Measurements from ENCODE around the gene FAM241B. TPM values are rescaled to one million over a fixed set of nuclear protein-coding genes. Genes with fewer than 3 reads are reported as not detected.
A peak's percentile ranks its signal among the peaks of the same experiment; 100 is the strongest.

FAM241B gene
- total RNA-seq, 1 donor from 2014 or later, result 2.6 TPM

DNA sequence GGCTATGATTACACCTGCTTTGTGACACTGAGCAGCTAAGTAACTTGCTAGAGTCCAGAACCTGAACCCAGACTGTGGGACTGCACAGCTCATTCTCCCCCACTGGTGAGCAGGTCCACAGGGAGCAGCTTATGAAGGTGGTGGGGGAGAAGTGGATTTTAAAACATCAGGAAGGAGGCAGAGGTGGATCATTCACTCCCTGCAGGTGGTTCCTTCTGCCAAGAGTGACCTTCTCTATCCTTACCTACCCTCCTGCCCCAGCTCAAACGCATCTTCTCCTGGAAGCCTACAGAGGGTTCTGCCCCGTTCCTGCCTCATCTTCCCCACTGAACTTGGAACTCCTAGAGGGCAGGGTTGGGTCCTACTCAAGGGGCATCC is 539 bp upstream of the FAM241B start:
- TF ChIP-seq, protein P1, sequence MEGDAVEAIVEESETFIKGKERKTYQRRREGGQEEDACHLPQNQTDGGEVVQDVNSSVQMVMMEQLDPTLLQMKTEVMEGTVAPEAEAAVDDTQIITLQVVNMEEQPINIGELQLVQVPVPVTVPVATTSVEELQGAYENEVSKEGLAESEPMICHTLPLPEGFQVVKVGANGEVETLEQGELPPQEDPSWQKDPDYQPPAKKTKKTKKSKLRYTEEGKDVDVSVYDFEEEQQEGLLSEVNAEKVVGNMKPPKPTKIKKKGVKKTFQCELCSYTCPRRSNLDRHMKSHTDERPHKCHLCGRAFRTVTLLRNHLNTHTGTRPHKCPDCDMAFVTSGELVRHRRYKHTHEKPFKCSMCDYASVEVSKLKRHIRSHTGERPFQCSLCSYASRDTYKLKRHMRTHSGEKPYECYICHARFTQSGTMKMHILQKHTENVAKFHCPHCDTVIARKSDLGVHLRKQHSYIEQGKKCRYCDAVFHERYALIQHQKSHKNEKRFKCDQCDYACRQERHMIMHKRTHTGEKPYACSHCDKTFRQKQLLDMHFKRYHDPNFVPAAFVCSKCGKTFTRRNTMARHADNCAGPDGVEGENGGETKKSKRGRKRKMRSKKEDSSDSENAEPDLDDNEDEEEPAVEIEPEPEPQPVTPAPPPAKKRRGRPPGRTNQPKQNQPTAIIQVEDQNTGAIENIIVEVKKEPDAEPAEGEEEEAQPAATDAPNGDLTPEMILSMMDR (IDR thresholded peaks at IDR 0.05), result no peak
- TF ChIP-seq EZH2phosphoT487 (IDR thresholded peaks at IDR 0.05) (no peak), EZH2 (IDR thresholded peaks at IDR 0.05) (no peak)
- Histone ChIP-seq H3K9me3 (ENCODE audit: low read depth) (no peaks in the 10 kb centered on the region), H3K4me1 (peaks cover 5% of the 10 kb centered on the region), H3K36me3 (no peaks in the 10 kb centered on the region), H3K4me2 (peak overlapping the region; percentile 99), H3K79me2 (ENCODE audit: low read depth) (no peaks in the 10 kb centered on the region), H4K20me1 (ENCODE audit: low read depth) (no peaks in the 10 kb centered on the region), H3K9ac (no peak overlapping the region), H3F3A (ENCODE audit: low read depth) (no peaks in the 10 kb centered on the region), H3K27ac (no peak overlapping the region), H3K4me3 (peak overlapping the region; percentile 96), H3K27me3 (peaks cover 50% of the 10 kb centered on the region), H2AFZ (replicated peaks) (peak overlapping the region; percentile 100)
- Mint-ChIP-seq H3K36me3 (peaks cover 7% of the 10 kb centered on the region), H3K27ac (no peak overlapping the region), H3K9me3 (no peaks in the 10 kb centered on the region), H3K27me3 (ENCODE audit: insufficient read depth, low read depth) (peaks cover 7% of the 10 kb centered on the region), H3K4me3 (peak overlapping the region; percentile 85), H3K4me1 (peaks cover 5% of the 10 kb centered on the region)
- no peak for DNase-seq (ENCODE audit: low spot score)

DNA sequence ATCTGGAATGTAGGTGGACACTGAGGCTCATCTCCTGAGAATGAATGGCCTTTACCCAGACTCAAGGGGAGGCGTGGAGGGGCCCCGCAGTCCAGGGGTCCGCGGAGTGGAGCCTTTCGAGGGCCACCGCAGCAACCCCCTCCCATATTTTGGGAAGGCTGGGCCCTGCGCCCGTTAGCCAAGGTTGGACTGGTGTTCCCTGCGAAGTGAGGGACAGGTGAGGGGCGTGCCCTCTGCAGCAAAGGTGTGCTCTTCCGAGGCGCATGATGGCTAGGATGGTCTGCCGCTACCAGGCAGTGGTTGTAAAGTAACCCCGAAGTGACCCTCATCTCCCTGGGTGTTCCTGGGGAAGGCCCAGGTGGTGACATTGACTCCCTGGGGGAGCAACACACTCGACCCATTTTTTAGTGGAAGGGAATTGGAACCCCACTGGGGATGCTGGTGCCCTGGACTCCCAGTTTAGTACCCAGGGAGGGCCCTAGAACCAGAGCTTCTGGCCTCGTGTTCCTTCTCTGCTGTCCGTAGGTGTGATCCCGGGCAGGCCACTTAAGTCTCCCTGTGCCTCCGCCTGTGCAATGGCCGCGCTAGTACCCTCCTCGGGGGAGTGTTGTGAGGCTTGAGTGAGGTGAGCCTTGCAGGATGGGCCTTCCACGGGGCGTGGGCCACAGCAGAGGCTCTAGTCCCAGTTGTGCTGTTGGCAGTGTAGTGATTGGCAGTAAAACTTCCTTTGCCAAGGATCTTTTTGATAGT is 779 bp downstream of the FAM241B start:
- Histone ChIP-seq H3K9ac (peak overlapping the region; percentile 52), H2AFZ (replicated peaks) (peak overlapping the region; percentile 100), H3F3A (ENCODE audit: low read depth) (no peaks in the 10 kb centered on the region), H3K4me3 (peak overlapping the region; percentile 96), H4K20me1 (ENCODE audit: low read depth) (no peaks in the 10 kb centered on the region), H3K79me2 (ENCODE audit: low read depth) (no peaks in the 10 kb centered on the region), H3K27me3 (peaks cover 50% of the 10 kb centered on the region), H3K9me3 (ENCODE audit: low read depth) (no peaks in the 10 kb centered on the region), H3K36me3 (no peaks in the 10 kb centered on the region), H3K4me1 (peaks cover 5% of the 10 kb centered on the region), H3K4me2 (peak overlapping the region; percentile 99), H3K27ac (no peak overlapping the region)
- H3K9me3 Mint-ChIP-seq, result no peaks in the 10 kb centered on the region
- TF ChIP-seq, protein P1 (IDR thresholded peaks at IDR 0.05), result no peak
- TF ChIP-seq EZH2 (IDR thresholded peaks at IDR 0.05), result peak; percentile 19
- peaks cover 7% of the 10 kb centered on the region for H3K36me3 Mint-ChIP-seq
- H3K27ac Mint-ChIP-seq, result no peak overlapping the region
- H3K4me1 Mint-ChIP-seq, result peaks cover 5% of the 10 kb centered on the region
- H3K27me3 Mint-ChIP-seq (ENCODE audit: insufficient read depth, low read depth), result peaks cover 7% of the 10 kb centered on the region
- DNase-seq (ENCODE audit: low spot score), result no peak
- H3K4me3 Mint-ChIP-seq, result peak overlapping the region; percentile 85

DNA sequence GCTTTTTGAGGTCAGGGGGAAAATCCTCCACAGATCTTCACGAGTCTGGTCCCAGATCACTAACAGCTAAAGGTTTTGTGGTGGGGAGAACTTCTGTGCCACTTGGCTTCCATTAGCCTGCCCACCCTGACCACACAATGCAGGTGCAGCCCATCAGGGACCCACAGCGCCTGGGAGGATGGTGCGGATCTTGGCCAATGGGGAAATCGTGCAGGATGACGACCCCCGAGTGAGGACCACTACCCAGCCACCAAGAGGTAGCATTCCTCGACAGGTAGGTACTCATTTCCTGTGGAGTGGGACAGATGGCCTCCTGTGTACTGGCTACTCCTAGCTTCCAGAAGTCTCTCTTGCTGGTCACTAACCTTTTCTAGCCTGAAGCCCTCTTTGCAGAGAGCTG is 1.5 kb downstream of the FAM241B start:
- Histone ChIP-seq H3K9me3 (ENCODE audit: low read depth) (no peaks in the 10 kb centered on the region), H3K4me2 (no peak overlapping the region), H4K20me1 (ENCODE audit: low read depth) (no peaks in the 10 kb centered on the region), H3K36me3 (no peaks in the 10 kb centered on the region), H3K9ac (no peak overlapping the region), H3F3A (ENCODE audit: low read depth) (no peaks in the 10 kb centered on the region), H2AFZ (replicated peaks) (no peak overlapping the region), H3K79me2 (ENCODE audit: low read depth) (no peaks in the 10 kb centered on the region), H3K4me1 (peaks cover 5% of the 10 kb centered on the region), H3K27me3 (peaks cover 43% of the 10 kb centered on the region), H3K27ac (no peak overlapping the region), H3K4me3 (no peak overlapping the region)
- H3K27ac Mint-ChIP-seq, result no peak overlapping the region
- H3K4me1 Mint-ChIP-seq, result peaks cover 5% of the 10 kb centered on the region
- peaks cover 7% of the 10 kb centered on the region for H3K36me3 Mint-ChIP-seq
- no peak for TF ChIP-seq EZH2phosphoT487 (IDR thresholded peaks at IDR 0.05)
- TF ChIP-seq, protein P1 (IDR thresholded peaks at IDR 0.05), result no peak
- TF ChIP-seq EZH2 (IDR thresholded peaks at IDR 0.05), result no peak
- peak overlapping the region; percentile 85 for H3K4me3 Mint-ChIP-seq
- peaks cover 7% of the 10 kb centered on the region for H3K27me3 Mint-ChIP-seq (ENCODE audit: insufficient read depth, low read depth)
- DNase-seq (ENCODE audit: low spot score), result no peak
- H3K9me3 Mint-ChIP-seq, result no peaks in the 10 kb centered on the region
